Neural progenitor cell (in vitro differentiated cells): Measurements from ENCODE around the gene TSSC4. TPM values are rescaled to one million over a fixed set of nuclear protein-coding genes. Genes with fewer than 3 reads are reported as not detected.
A peak's percentile ranks its signal among the peaks of the same experiment; 100 is the strongest.

Experiments
- DNase-seq: peaks from one replicate; pipeline ENCODE4 v3.0.0-alpha.2; 2016; ENCODE audit warnings: low spot score
- H2AFZ ChIP-seq: fragments of 200-600 bp; sonication (generic); replicated peaks from 2 replicates; pipeline ENCODE4 v1.6.1; 2016; ENCODE audit warnings: antibody characterized with exemption
- H3F3A ChIP-seq: fragments of 200-600 bp; sonication (generic); 2 replicates; pipeline ENCODE4 v1.6.1; 2016; ENCODE audit warnings: antibody characterized with exemption, low read depth
- H3K27ac ChIP-seq: fragments of 200-600 bp; sonication (generic); 2 replicates; pipeline ENCODE4 v1.5.1; 2016; ENCODE audit warnings: mild to moderate bottlenecking
- H3K27me3 ChIP-seq: fragments of 200-600 bp; sonication (generic); 2 replicates; pipeline ENCODE4 v1.6.1; 2016; ENCODE audit warnings: mild to moderate bottlenecking, moderate library complexity
- H3K36me3 ChIP-seq: fragments of 200-600 bp; sonication (generic); 2 replicates; pipeline ENCODE4 v1.5.1; 2016
- H3K4me1 ChIP-seq: fragments of 200-600 bp; sonication (generic); 2 replicates; pipeline ENCODE4 v1.6.1; 2016; ENCODE audit warnings: mixed run types
- H3K4me2 ChIP-seq: fragments of 200-600 bp; sonication (generic); 2 replicates; pipeline ENCODE4 v1.6.1; 2016
- H3K4me3 ChIP-seq: fragments of 200-600 bp; sonication (generic); 2 replicates; pipeline ENCODE4 v1.5.1; 2016
- H3K79me2 ChIP-seq: fragments of 200-600 bp; sonication (generic); 2 replicates; pipeline ENCODE4 v1.6.1; 2016; ENCODE audit warnings: low read depth
- H3K9ac ChIP-seq: fragments of 200-600 bp; sonication (generic); 2 replicates; pipeline ENCODE4 v1.6.1; 2016
- H3K9me3 ChIP-seq: fragments of 200-600 bp; sonication (generic); 2 replicates; pipeline ENCODE4 v1.5.1; 2016; ENCODE audit warnings: low read depth
- H4K20me1 ChIP-seq: fragments of 200-600 bp; sonication (generic); 2 replicates; pipeline ENCODE4 v1.6.1; 2016; ENCODE audit warnings: low read depth
- H3K27ac Mint-ChIP-seq: 3 replicates; pipeline ENCODE4 v1.8.0; 2021; ENCODE audit warnings: mixed read lengths
- H3K27me3 Mint-ChIP-seq: 2 replicates; pipeline ENCODE4 v1.8.0; 2022; ENCODE audit warnings: low read depth, mild to moderate bottlenecking, inconsistent platforms, moderate library complexity, mixed read lengths; ENCODE audit not compliant: insufficient read depth
- H3K36me3 Mint-ChIP-seq: 3 replicates; pipeline ENCODE4 v1.8.0; 2021; ENCODE audit warnings: mixed read lengths
- H3K4me1 Mint-ChIP-seq: 3 replicates; pipeline ENCODE4 v1.8.0; 2021; ENCODE audit warnings: mixed read lengths
- H3K4me3 Mint-ChIP-seq: 3 replicates; pipeline ENCODE4 v1.8.0; 2021; ENCODE audit warnings: mild to moderate bottlenecking, moderate library complexity, mixed read lengths
- H3K9me3 Mint-ChIP-seq: 3 replicates; pipeline ENCODE4 v1.8.0; 2020; ENCODE audit warnings: mixed read lengths
- CTCF ChIP-seq: fragments of 200-600 bp; sonication (generic); IDR thresholded peaks from 2 replicates; pipeline ENCODE4 v1.5.1; 2017; ENCODE audit warnings: antibody characterized with exemption, mild to moderate bottlenecking
- EZH2 ChIP-seq: fragments of 200-600 bp; sonication (generic); IDR thresholded peaks from 2 replicates; pipeline ENCODE4 v1.6.1; 2017; ENCODE audit warnings: antibody characterized with exemption, mild to moderate bottlenecking, moderate library complexity
- EZH2phosphoT487 ChIP-seq: fragments of 200-600 bp; sonication (generic); IDR thresholded peaks from 2 replicates; pipeline ENCODE4 v1.6.1; 2017; ENCODE audit warnings: antibody characterized with exemption
- total RNA-seq: library from RNA; depleted of rRNA; stranded (reverse); fragments of >200 nt; gene quantifications from 2 replicates; pipeline ENCODE4 v1.2.3, GENCODE V29; 2015; ENCODE audit warnings: low replicate concordance

Gene TSSC4
- total RNA-seq, 1 donor from 2014 or later, result 11.1 TPM

- Histone ChIP-seq H3K79me2 (no peaks in the 10 kb centered on the region), H3K36me3 (no peaks in the 10 kb centered on the region), H4K20me1 (no peaks in the 10 kb centered on the region), H3K9ac (no peak overlapping the region), H3K9me3 (no peaks in the 10 kb centered on the region), H2AFZ (no peak overlapping the region), H3F3A (no peaks in the 10 kb centered on the region), H3K4me1 (no peaks in the 10 kb centered on the region), H3K27ac (no peak overlapping the region), H3K4me2 (no peak overlapping the region), H3K4me3 (no peak overlapping the region), H3K27me3 (peaks cover 100% of the 10 kb centered on the region)
- Mint-ChIP-seq H3K27ac (no peak overlapping the region), H3K4me3 (no peak overlapping the region), H3K9me3 (peaks cover 3% of the 10 kb centered on the region), H3K27me3 (peaks cover 17% of the 10 kb centered on the region), H3K36me3 (no peaks in the 10 kb centered on the region), H3K4me1 (peaks cover 10% of the 10 kb centered on the region)
- no peak for DNase-seq
- TF ChIP-seq EZH2phosphoT487, result no peak
- TF ChIP-seq EZH2, result no peak
- no peak for TF ChIP-seq CTCF
Measured at GRCh38 chr11:2450321-2451041, 49.9 kb downstream of the TSSC4 start.

- TF ChIP-seq CTCF (no peak), EZH2phosphoT487 (no peak), EZH2 (no peak)
- peaks cover 5% of the 10 kb centered on the region for H3K9me3 Mint-ChIP-seq
- Histone ChIP-seq H4K20me1 (no peaks in the 10 kb centered on the region), H3K9me3 (no peaks in the 10 kb centered on the region), H2AFZ (no peak overlapping the region), H3K36me3 (no peaks in the 10 kb centered on the region), H3K79me2 (no peaks in the 10 kb centered on the region), H3K4me2 (no peak overlapping the region), H3K4me3 (no peak overlapping the region), H3K9ac (no peak overlapping the region), H3K27ac (no peak overlapping the region), H3K4me1 (no peaks in the 10 kb centered on the region), H3K27me3 (peaks cover 100% of the 10 kb centered on the region), H3F3A (no peaks in the 10 kb centered on the region)
- H3K27me3 Mint-ChIP-seq, result peaks cover 12% of the 10 kb centered on the region
- no peak overlapping the region for H3K27ac Mint-ChIP-seq
- no peaks in the 10 kb centered on the region for H3K36me3 Mint-ChIP-seq
- no peak overlapping the region for H3K4me3 Mint-ChIP-seq
- DNase-seq, result no peak
- peaks cover 10% of the 10 kb centered on the region for H3K4me1 Mint-ChIP-seq
Measured at GRCh38 chr11:2451336-2451735, 50.8 kb downstream of the TSSC4 start.

GRCh38 chr11:2451916-2452315 is 51.4 kb downstream of the TSSC4 start:
- no peaks in the 10 kb centered on the region for H3F3A ChIP-seq
- Mint-ChIP-seq H3K4me1 (peaks cover 10% of the 10 kb centered on the region), H3K4me3 (no peak overlapping the region), H3K27me3 (peaks cover 12% of the 10 kb centered on the region), H3K36me3 (no peaks in the 10 kb centered on the region), H3K27ac (peak overlapping the region; percentile 57), H3K9me3 (peaks cover 5% of the 10 kb centered on the region)
- DNase-seq, result no peak
- H3K9me3 ChIP-seq, result no peaks in the 10 kb centered on the region
- H3K4me3 ChIP-seq, result no peak overlapping the region
- TF ChIP-seq CTCF, result no peak
- no peak for TF ChIP-seq EZH2
- no peak for TF ChIP-seq EZH2phosphoT487
- no peaks in the 10 kb centered on the region for H4K20me1 ChIP-seq
- H3K9ac ChIP-seq, result no peak overlapping the region
- H3K27me3 ChIP-seq, result peaks cover 97% of the 10 kb centered on the region
- no peaks in the 10 kb centered on the region for H3K4me1 ChIP-seq
- no peak overlapping the region for H3K27ac ChIP-seq
- H3K36me3 ChIP-seq, result no peaks in the 10 kb centered on the region
- no peak overlapping the region for H3K4me2 ChIP-seq
- no peak overlapping the region for H2AFZ ChIP-seq
- no peaks in the 10 kb centered on the region for H3K79me2 ChIP-seq
